GM19438 (cell line): Measurements from ENCODE around the gene KIAA1328.

ENCODE experiments used
- ATAC-seq: cut with Tn5 transposase; IDR thresholded peaks from one replicate; pipeline ENCODE4 v1.9.1; 2021; ENCODE audit warnings: low read depth; ENCODE audit not compliant: unreplicated experiment

KIAA1328 gene

DNA sequence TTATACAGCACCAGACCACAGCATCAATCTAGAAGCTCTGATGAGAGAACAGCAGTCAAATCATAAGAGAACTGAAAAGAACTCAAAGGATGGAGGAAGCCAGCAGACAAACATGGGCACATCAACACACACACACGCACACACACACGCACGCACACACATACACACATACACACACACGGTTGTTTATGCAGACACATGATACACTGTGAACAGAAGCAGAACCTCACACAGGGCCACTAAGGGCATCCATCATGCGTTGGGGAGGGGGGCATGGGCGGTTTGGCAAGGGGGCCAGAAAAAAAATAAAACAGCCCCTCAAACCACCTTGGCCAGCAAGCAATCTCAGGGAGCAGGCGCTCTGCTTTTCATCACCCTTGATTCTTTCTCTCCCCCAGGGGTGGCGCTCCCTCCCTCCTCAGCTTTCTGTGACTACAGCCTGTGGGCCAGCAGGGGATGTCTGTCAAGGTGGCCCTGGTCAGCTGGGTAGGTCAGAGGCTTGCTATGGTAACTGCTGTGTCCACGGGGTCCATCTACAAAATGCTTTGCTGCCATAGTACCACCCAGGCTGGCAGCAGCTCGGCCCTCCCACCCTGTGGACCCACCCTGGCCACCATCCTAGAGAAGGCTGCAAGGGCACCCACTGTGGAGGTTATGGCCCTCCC is 418.7 kb downstream of the KIAA1328 start:
- ATAC-seq: no peak

- no peak for ATAC-seq
Observed at GRCh38 chr18:37248281-37248680, 419.4 kb downstream of the KIAA1328 start.

DNA sequence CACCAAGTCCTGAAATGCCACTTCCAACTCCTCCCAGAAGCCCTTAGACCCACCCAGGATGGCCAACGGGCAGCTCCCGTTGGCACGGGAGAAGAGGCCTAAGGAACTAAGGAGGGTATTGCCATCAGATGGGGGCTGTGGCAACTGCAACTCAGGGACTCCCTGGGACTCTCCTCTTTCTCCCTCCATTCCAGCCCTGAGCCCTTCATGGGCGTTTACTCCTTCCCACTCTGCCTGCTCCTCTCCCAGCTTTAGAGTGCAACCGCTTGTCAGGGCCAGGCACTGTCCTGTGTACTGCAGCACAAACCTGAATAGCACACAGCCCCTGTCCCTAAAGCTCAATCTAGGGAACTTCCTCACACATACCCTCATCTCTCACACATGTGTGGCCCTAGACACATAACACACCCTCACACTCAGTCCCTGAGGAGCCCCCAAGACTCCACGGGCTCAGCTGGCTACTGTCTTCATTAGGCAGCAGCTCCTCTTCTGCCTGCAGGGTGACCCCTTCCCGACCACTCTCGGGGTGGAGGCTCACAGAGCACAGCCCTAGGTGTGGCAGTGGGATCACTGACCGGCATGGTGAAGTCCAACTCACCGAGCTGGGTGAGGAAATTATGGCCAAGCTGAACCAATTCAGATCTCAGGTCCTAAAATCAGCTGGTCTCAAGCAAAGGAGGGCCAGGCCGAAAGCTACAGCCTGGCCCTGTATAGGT is 420.4 kb downstream of the KIAA1328 start:
- no peak for ATAC-seq

DNA sequence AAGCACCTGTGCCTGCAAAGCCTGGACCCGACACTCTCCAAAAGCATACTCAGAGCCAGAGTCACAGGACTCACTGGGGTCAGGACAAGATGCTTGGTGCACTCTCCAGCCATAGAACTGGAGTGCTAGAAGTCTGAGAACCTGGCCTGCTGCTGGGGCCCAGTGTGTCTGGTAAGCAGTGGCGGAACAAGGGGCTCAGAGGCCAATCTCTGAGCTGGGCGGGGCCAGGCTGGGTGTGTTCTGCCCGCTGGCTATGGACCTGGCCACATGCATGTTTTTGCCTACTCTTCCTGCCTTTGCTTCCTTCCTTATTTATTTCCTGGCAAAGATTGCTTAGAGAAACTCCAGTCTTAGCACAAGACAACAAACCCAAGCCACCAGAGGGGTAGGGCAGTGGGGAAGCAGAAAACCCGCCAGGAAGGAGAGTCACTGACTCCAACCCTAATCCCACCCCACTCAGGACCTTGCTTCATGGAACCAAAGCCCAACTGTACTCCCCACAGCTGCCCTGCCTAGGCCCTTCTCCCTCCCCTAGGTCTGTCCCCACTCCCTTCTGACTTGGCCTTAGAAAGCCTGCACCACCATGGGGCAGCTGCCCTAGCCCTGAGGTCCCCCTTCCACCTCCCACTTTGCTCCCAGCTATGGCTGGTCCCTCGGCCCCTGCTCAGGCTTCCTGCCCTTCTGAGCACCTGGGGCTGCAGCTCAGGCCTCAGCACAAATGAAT is 421.1 kb downstream of the KIAA1328 start:
- ATAC-seq: no peak

GRCh38 chr18:37251679-37252078 is 422.8 kb downstream of the KIAA1328 start:
- ATAC-seq: no peak

- no peak for ATAC-seq
Observed at GRCh38 chr18:37252342-37252741, 423.4 kb downstream of the KIAA1328 start.

- no peak for ATAC-seq
Observed at GRCh38 chr18:37252854-37253393, 424.0 kb downstream of the KIAA1328 start.

- peak; percentile 72 for ATAC-seq
Observed at GRCh38 chr18:37253394-37254235, 424.7 kb downstream of the KIAA1328 start.

GRCh38 chr18:37254236-37254754 is 425.4 kb downstream of the KIAA1328 start:
- ATAC-seq: peak; percentile 28

- no peak for ATAC-seq
Observed at GRCh38 chr18:37254973-37255372, 426.0 kb downstream of the KIAA1328 start.

DNA sequence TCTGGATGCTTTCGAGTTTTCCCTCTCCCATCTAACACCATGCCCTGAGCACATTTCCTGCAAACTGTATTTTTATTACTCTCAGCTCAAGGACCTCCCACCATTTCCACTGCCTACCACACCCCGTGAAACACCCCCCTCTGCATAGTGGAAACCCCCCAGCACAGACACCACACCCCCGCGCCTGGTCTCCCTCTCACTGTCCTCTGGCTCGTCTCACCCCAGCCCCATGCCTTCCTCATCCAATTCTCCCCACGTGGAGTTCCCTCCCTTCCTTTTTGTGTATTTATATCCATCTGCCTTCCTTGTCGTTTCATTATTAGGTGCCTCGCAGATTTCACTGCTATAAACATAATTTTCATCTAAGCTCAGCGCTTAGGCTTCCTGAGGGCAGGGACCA is 429.2 kb downstream of the KIAA1328 start:
- no peak for ATAC-seq

GRCh38 chr18:37258819-37259218 is 429.9 kb downstream of the KIAA1328 start:
- no peak for ATAC-seq

DNA sequence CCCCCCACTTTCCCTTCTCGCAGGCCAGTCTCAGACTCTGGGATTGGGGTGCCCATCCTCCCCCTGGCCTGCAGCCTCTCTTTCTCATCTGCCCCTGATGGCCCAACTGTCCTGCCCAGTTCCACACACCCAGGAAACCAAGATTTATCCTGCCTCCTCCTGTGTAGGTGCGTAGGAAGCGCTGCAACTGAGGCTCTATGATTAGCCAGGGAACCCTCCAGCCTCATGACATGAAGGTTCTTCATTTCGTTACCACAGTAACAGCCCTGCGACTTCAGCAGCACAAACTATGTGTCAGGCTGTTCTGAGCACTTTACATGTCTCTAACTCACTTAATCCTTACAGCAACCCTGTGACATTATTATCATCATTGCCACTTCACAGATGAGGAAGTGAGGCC is 430.8 kb downstream of the KIAA1328 start:
- no peak for ATAC-seq

DNA sequence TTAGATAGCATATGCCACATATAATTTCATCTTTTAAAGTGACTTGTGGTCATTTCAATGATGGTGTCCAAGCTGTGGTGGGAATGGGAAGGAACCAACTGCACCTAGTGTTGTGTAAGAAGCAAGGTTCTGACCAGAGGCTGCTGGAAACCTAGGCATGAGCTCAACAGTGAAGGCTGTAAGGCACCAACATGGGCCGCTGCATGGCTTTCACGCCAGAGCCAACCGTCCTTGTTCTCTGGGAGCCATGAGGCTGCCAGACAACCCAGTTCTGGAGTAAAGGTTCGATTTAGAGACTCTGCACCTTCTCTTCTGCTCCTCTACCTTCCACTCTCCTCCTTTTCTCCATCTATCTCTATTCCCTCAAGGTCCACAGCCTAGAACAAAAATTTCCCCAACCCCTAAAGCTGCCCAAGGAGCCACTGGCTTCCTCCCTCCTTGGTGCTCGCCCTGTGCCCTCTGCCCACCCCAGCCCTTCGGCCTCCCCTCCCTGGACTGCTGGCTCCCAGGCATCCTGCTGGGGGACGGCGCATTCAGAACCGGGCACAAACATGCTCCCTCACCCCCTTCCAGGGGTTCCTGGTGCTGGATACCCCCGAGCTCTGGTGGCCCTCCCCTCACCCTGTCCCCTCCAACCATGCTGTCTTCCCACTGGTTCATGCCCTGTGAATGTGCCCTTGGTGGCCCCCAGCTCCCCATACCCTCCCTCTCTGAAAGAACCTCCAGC is 431.6 kb downstream of the KIAA1328 start:
- ATAC-seq: no peak

GRCh38 chr18:37261246-37261840 is 432.4 kb downstream of the KIAA1328 start:
- no peak for ATAC-seq

- no peak for ATAC-seq
Observed at GRCh38 chr18:37261988-37262387, 433.1 kb downstream of the KIAA1328 start.

DNA sequence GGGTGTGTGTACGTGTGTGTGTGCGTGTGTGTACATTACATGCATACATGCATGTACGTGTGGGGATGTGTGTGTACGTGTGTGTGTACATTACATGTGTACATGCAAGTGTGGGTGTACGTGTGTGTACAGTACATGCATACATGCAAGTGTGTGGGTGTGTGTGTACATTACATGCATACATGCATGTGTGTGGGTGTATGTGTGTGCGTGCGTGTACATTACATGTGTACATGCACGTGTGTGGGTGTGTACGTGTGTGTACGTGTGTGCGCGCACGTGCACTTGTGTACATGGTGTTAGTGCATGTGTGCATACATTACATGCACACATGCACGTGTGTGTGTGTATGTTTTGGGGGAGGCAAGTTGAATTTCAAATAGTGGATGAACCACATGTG is 436.0 kb downstream of the KIAA1328 start:
- ATAC-seq: no peak

GRCh38 chr18:37265382-37265781 is 436.5 kb downstream of the KIAA1328 start:
- no peak for ATAC-seq

DNA sequence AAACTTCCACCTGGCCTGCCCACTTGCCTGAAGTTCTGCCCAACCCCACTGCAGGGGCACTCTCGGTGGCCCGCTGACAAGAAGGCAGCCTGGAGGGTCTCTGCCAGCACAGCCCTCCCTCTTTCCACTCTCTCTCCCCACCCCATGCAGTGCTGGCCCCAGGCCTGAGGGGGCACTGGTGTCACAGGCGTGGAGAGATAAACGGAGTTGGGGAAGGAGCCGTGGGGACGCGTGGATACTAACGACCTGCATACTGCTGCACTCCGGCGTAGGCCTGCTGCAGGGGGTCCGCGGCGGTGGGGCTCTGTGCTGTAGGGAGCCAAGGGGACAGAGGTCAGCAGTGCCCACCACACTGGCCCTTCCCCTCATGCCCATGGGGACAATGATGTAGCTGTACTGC is 437.4 kb downstream of the KIAA1328 start:
- no peak for ATAC-seq
